GM12878 (cell line): ENCODE measurements around the gene C1QL4. TPM values are rescaled to one million over a fixed set of nuclear protein-coding genes. Genes with fewer than 3 reads are reported as not detected.

ENCODE experiments used
- ATAC-seq: fragments of 200-7000 bp; cut with Tn5 transposase; 3 replicates; pipeline ENCODE4 v1.9.1; 2020; ENCODE audit warnings: mild to moderate bottlenecking, moderate library complexity
- BruUV-seq: library from RNA; stranded (reverse); fragments of 400-500 nt; replicated peaks from 2 replicates; lab custom pipeline; 2021; lab: Mats Ljungman, UMichigan
- CTCF ChIA-PET: fragments of 300-600 bp; sonication (Branson Sonifier 250); formaldehyde crosslinking; extraction: SDS; loops from one replicate; lab custom pipeline; 2021; ENCODE audit warnings: inconsistent platforms; lab: Yijun Ruan, JAX
- POLR2A ChIA-PET: fragments of 350-600 bp; formaldehyde crosslinking; extraction: SDS; loops from one replicate; lab custom pipeline; 2021; ENCODE audit warnings: inconsistent platforms; lab: Charles Lee
- RAD21 ChIA-PET: fragments of 300-600 bp; sonication (Branson Sonifier 250); formaldehyde crosslinking; loops from one replicate; lab custom pipeline; 2023; ENCODE audit warnings: antibody characterized with exemption; ENCODE audit not compliant: unreplicated experiment; lab: Charles Lee
- SMC1A ChIA-PET: fragments of 300-600 bp; sonication (Branson Sonifier 250); formaldehyde crosslinking; loops from one replicate; lab custom pipeline; 2023; ENCODE audit not compliant: unreplicated experiment, uncharacterized antibody; lab: Charles Lee
- DNase-seq: peaks from one replicate; pipeline ENCODE4 v3.0.0-alpha.2; 2011; ENCODE audit warnings: low read depth, low spot score
- FAIRE-seq: peaks from 3 replicates; lab custom pipeline; 2011; peaks lifted over from hg19 to GRCh38; lab: Jason Lieb, UNC
- H2AFZ ChIP-seq: 2 replicates; pipeline ENCODE4 v1.6.0; 2011; ENCODE audit warnings: low read depth, low read length, control low read depth; ENCODE audit not compliant: control insufficient read depth
- H3K27ac ChIP-seq: 2 replicates; pipeline ENCODE4 v1.5.1; 2011; ENCODE audit warnings: control low read depth; ENCODE audit not compliant: control insufficient read depth, insufficient read depth
- H3K27me3 ChIP-seq, 2 experiments: replicated peaks in 1 of 2; 2 replicates each; pipeline versions ENCODE4 v1.6.0 to v1.6.1; 2011; ENCODE audit warnings: low read length in 1 of 2; ENCODE audit not compliant: control insufficient read depth in 2 of 2, insufficient read depth in 2 of 2
- H3K36me3 ChIP-seq, 2 experiments: 2 replicates each; pipeline ENCODE4 v1.5.1; 2011; ENCODE audit warnings: low read length in 1 of 2; ENCODE audit not compliant: control insufficient read depth in 2 of 2, insufficient read depth in 2 of 2
- H3K4me1 ChIP-seq: 2 replicates; pipeline ENCODE4 v1.6.1; 2011; ENCODE audit warnings: mild to moderate bottlenecking, low read length, moderate library complexity, mixed read lengths; ENCODE audit not compliant: control insufficient read depth, insufficient read depth
- H3K4me2 ChIP-seq: 2 replicates; pipeline ENCODE4 v1.6.0; 2011; ENCODE audit warnings: control low read depth; ENCODE audit not compliant: control insufficient read depth, insufficient read depth
- H3K4me3 ChIP-seq: fragments of 200-600 bp; sonication (generic); 2 replicates; pipeline ENCODE4 v1.5.1; 2016
- H3K79me2 ChIP-seq: 2 replicates; pipeline ENCODE4 v1.6.0; 2011; ENCODE audit warnings: low read length; ENCODE audit not compliant: control insufficient read depth, insufficient read depth
- H3K9ac ChIP-seq: 2 replicates; pipeline ENCODE4 v1.8.0; 2011; ENCODE audit warnings: low read length, control low read depth, mixed read lengths; ENCODE audit not compliant: control insufficient read depth, insufficient read depth
- H3K9me3 ChIP-seq: replicated peaks from 3 replicates; pipeline ENCODE4 v1.5.1; 2011; ENCODE audit warnings: mild to moderate bottlenecking, low read length; ENCODE audit not compliant: control insufficient read depth, insufficient read depth
- H4K20me1 ChIP-seq: 2 replicates; pipeline ENCODE4 v1.6.0; 2011; ENCODE audit not compliant: control insufficient read depth, insufficient read depth
- CHD4 ChIP-seq: fragments of 200-600 bp; sonication (generic); IDR thresholded peaks from 2 replicates; pipeline ENCODE4 v1.6.1; 2016; ENCODE audit warnings: mild to moderate bottlenecking
- ETV6 ChIP-seq, 2 experiments: fragments of 450-650 bp in 1 of 2; IDR thresholded peaks in 1 of 2; conservative IDR thresholded peaks in 1 of 2; 2 replicates each; pipeline ENCODE4 v1.6.1; 2014; ENCODE audit warnings: antibody characterized with exemption in 1 of 2, borderline replicate concordance in 1 of 2, low read depth in 1 of 2, mild to moderate bottlenecking in 1 of 2, moderate library complexity in 1 of 2
- IKZF1 ChIP-seq: fragments of 450-650 bp; conservative IDR thresholded peaks from 2 replicates; pipeline ENCODE4 v1.6.1; 2017; ENCODE audit warnings: antibody characterized with exemption, mild to moderate bottlenecking
- JUNB ChIP-seq: IDR thresholded peaks from 2 replicates; pipeline ENCODE4 v1.6.1; 2016; ENCODE audit warnings: antibody characterized with exemption, mild to moderate bottlenecking
- MYC ChIP-seq: IDR thresholded peaks from 2 replicates; pipeline ENCODE4 v1.6.1; 2011; ENCODE audit warnings: mild to moderate bottlenecking, low read length, moderate library complexity, inconsistent platforms; ENCODE audit not compliant: insufficient read depth, insufficient replicate concordance, insufficient read length, severe bottlenecking
- RAD21 ChIP-seq: IDR thresholded peaks from 2 replicates; pipeline ENCODE4 v1.6.1; 2011; ENCODE audit warnings: mild to moderate bottlenecking, low read depth, low read length, moderate library complexity; ENCODE audit not compliant: insufficient read depth
- SREBF2 ChIP-seq: IDR thresholded peaks from 2 replicates; pipeline ENCODE4 v1.6.1; 2012; ENCODE audit warnings: mild to moderate bottlenecking, low read length
- ZBTB33 ChIP-seq: fragments of 450-650 bp; IDR thresholded peaks from 2 replicates; pipeline ENCODE4 v1.6.1; 2017; ENCODE audit warnings: mild to moderate bottlenecking
- ZBTB4 ChIP-seq: fragments of 450-650 bp; formaldehyde crosslinking; IDR thresholded peaks from 2 replicates; pipeline ENCODE4 v1.4.0; 2022; ENCODE audit warnings: mild to moderate bottlenecking, moderate library complexity
- ZBTB40 ChIP-seq: fragments of 450-650 bp; IDR thresholded peaks from 2 replicates; pipeline ENCODE4 v1.6.1; 2016; ENCODE audit warnings: mild to moderate bottlenecking, moderate library complexity, borderline replicate concordance
- WGBS: methylation state at CpG from one replicate; pipeline ENCODE4 v1.1.6; 2016; ENCODE audit warnings: low lambda C conversion rate; ENCODE audit not compliant: insufficient replicate concordance, insufficient coverage; ENCODE audit errors: missing lambda C conversion rate; 5-methylcytosine and 5-hydroxymethylcytosine counted together
- in situ Hi-C: fragments of 300-500 bp; cut with MboI; formaldehyde crosslinking; loops from 9 replicates; pipeline ENCODE4 v1.14.3; 2018; ENCODE audit warnings: mixed read lengths
- intact Hi-C: fragments of 100-400 bp; cut with micrococcal nuclease; formaldehyde crosslinking; loops from one replicate; pipeline ENCODE4 v1.14.2; 2022; ENCODE audit not compliant: unreplicated experiment
- polyA plus RNA-seq, 11 experiments: library from polyadenylated mRNA; depleted of rRNA in 4 of 11; unstranded in 6 of 11; stranded (reverse) in 5 of 11; fragments of >200 nt; fragmentation: Nextera tagmentation in 4 of 11; fragmentation: Illumina TruSeq in 1 of 11; extraction: Ambion mirVana in 4 of 11; extraction: Trizol in 1 of 11; gene quantifications; 1 replicate in 1 of 11; 2 replicates in 10 of 11; pipeline versions ENCODE4 v1.2.1 to v1.2.3, GENCODE V29; 2011 to 2016; ENCODE audit warnings: inconsistent platforms in 2 of 11, missing spikeins in 2 of 11, low read depth in 1 of 11
- total RNA-seq, 4 experiments: library from RNA; depleted of rRNA in 3 of 4; stranded (reverse); fragments of >200 nt in 3 of 4; fragmentation: Illumina TruSeq in 1 of 4; extraction: Trizol in 1 of 4; gene quantifications; 2 replicates each; pipeline versions ENCODE4 v1.2.1 to v1.2.3, GENCODE V29; 2013 to 2021
- TF ChIP-seq, protein P1 (sequence below): IDR thresholded peaks from 2 replicates; pipeline ENCODE4 v1.6.1; 2012; ENCODE audit warnings: low read depth, low read length, improper control_type of control experiment

The C1QL4 gene
- total and polyA plus RNA-seq, 10 of the 15 experiments (the other 5 are each of a cell fraction or from before 2014, with no cell fraction given): 0.05 TPM; not detected in 9

DNA sequence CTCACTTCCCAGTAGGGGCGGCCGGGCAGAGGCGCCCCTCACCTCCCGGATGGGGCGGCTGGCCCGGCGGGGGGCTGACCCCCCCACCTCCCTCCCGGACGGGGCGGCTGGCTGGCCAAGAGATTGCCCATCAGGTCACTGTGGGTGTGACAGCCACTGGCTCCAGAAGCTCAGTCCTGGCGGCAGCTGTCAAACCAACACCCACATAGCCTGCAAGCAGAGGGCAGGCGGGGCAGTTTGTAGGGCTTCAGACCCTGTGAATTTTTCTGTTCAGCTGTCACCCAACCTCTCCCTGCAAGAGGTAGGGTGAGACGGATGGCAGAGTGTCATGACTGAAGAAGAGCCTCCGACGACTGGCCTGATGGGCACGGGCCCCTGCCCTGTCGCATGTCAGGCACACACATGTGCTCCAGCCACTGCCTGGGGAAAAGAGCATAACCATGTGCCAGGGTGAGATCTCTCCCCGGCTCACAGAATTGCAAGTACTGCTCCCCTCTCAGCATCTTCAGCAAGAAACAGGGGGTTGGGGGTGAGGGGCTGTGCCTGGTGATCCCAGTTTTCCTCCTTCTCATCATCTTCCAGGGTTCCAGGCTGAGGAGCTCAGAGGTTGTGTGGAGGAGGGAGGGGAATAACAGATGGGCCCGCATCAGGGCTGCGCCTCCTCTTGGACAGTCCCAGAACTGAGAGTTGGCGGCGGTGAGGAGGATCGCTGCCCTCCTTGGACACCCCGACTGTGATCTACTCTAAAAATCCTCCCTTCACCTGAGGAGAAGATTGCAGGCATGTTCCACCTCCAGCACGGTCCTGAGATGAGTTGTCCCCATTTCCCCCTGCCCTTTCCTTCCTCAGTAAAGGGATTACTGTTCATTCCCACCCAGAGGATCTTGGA is 53.2 kb downstream of the C1QL4 start:
- Histone ChIP-seq H3K9ac (no peak overlapping the region), H3K27me3 (peaks cover 0 to 2% of the 10 kb centered on the region in 2 experiments; a peak in 2 of 4 replicates), H4K20me1 (no peaks in the 10 kb centered on the region), H3K36me3 (no peaks in the 10 kb centered on the region), H3K79me2 (no peaks in the 10 kb centered on the region), H3K4me2 (no peak overlapping the region), H3K4me1 (no peaks in the 10 kb centered on the region), H3K27ac (no peak overlapping the region), H3K9me3 (no peaks in the 10 kb centered on the region), H3K4me3 (no peak overlapping the region), H2AFZ (no peak overlapping the region)
- WGBS: 51% methylated on average over 25 of the region's 25 CpGs
- SMC1A ChIA-PET: interaction anchor here (0.6 kb wide), 1 partner anchor 147 kb away, joined by 3 read pairs; no protein-coding TSS in a partner anchor
- intact Hi-C loops (no loop called here), in situ Hi-C loops (no loop called here)
- BruUV-seq: no TSS peak
- CTCF ChIA-PET: interaction anchor here (14.2 to 16.2 kb wide), 2 partner anchors 59 to 66 kb away, joined by 139 to 231 read pairs; partner anchors contain the start of gene DNAJC22
- RAD21 ChIA-PET: interaction anchor here (1.6 kb wide), 1 partner anchor 64 kb away, joined by 4 read pairs; no protein-coding TSS in a partner anchor
- no peak for FAIRE-seq
- no peak for ATAC-seq
- DNase-seq: no peak
- POLR2A ChIA-PET: no interaction called here
- TF ChIP-seq MYC: no peak
- no peak for TF ChIP-seq RAD21
- no peak for TF ChIP-seq CHD4
- TF ChIP-seq JUNB: no peak
- no peak for TF ChIP-seq SREBF2
- TF ChIP-seq ETV6 (conservative IDR thresholded peaks at IDR 0.05 in 1 of 2, IDR thresholded peaks at IDR 0.05 in 1 of 2; ENCODE audit: borderline replicate concordance in 1 of 2, low read depth in 1 of 2): no peak
- TF ChIP-seq ZBTB33: no peak
- TF ChIP-seq ZBTB40: no peak
- TF ChIP-seq, protein P1, sequence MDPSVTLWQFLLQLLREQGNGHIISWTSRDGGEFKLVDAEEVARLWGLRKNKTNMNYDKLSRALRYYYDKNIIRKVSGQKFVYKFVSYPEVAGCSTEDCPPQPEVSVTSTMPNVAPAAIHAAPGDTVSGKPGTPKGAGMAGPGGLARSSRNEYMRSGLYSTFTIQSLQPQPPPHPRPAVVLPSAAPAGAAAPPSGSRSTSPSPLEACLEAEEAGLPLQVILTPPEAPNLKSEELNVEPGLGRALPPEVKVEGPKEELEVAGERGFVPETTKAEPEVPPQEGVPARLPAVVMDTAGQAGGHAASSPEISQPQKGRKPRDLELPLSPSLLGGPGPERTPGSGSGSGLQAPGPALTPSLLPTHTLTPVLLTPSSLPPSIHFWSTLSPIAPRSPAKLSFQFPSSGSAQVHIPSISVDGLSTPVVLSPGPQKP: no peak
- no peak for TF ChIP-seq ZBTB4 (CRISPR knock-in tag)
- no peak for TF ChIP-seq IKZF1
